B cell (primary cell): Measurements from ENCODE around the gene SLC16A7. TPM values are rescaled to one million over a fixed set of nuclear protein-coding genes. Genes with fewer than 3 reads are reported as not detected.

ENCODE experiments used
- ATAC-seq: fragments of 200-7000 bp; cut with Tn5 transposase; one replicate; pipeline ENCODE4 v1.10.0; 2021; ENCODE audit warnings: low read depth, mild to moderate bottlenecking, moderate number of reproducible peaks, moderate library complexity
- CTCF ChIA-PET: fragments of 350-600 bp; sonication (Branson Sonifier 250); formaldehyde crosslinking; loops from one replicate; lab custom pipeline; 2021; ENCODE audit warnings: antibody characterized with exemption, inconsistent platforms; lab: Charles Lee
- POLR2A ChIA-PET: fragments of 350-600 bp; sonication (Branson Sonifier 250); formaldehyde crosslinking; loops from one replicate; lab custom pipeline; 2021; ENCODE audit warnings: antibody characterized with exemption; lab: Charles Lee
- DNase-seq: peaks from one replicate; pipeline ENCODE4 v3.0.0; 2013
- H2AFZ ChIP-seq: 2 replicates; pipeline ENCODE4 v1.6.1; 2012; ENCODE audit warnings: mild to moderate bottlenecking, low read depth, low read length; ENCODE audit not compliant: insufficient read depth, poor library complexity, severe bottlenecking
- H3K27ac ChIP-seq, 2 donors: 1 replicate in 1 of 2; 2 replicates in 1 of 2; pipeline ENCODE4 v1.5.1; 2012 to 2013; ENCODE audit warnings: low read length in 2 of 2, mild to moderate bottlenecking in 2 of 2, moderate library complexity in 1 of 2
- H3K27me3 ChIP-seq, 4 experiments: fragments of 200-600 bp in 1 of 4; sonication (generic) in 1 of 4; replicated peaks in 1 of 4; 1 replicate in 2 of 4; 2 replicates in 2 of 4; pipeline versions ENCODE4 v1.6.1 to v1.7.0; 2013 to 2016; ENCODE audit warnings: low read length in 3 of 4, mild to moderate bottlenecking in 2 of 4, mixed read lengths in 1 of 4, moderate library complexity in 1 of 4; ENCODE audit not compliant: insufficient read depth in 4 of 4, control insufficient read depth in 3 of 4; ENCODE audit errors: control extremely low read depth in 1 of 4
- H3K36me3 ChIP-seq, 2 experiments: replicated peaks in 1 of 2; 1 replicate in 1 of 2; 2 replicates in 1 of 2; pipeline versions ENCODE4 v1.6.1 to v1.7.1; 2013; ENCODE audit warnings: low read length in 1 of 2; ENCODE audit not compliant: insufficient read depth in 2 of 2, control insufficient read depth in 1 of 2; ENCODE audit errors: control extremely low read depth in 1 of 2, extremely low read depth in 1 of 2
- H3K4me1 ChIP-seq, 2 donors: fragments of 200-600 bp in 1 of 2; sonication (generic) in 1 of 2; 1 replicate in 1 of 2; 2 replicates in 1 of 2; pipeline versions ENCODE4 v1.5.1 to v1.6.1; 2013 to 2017; ENCODE audit warnings: low read length in 2 of 2; ENCODE audit not compliant: control insufficient read depth in 2 of 2, insufficient read depth in 2 of 2
- H3K4me2 ChIP-seq: replicated peaks from 2 replicates; pipeline ENCODE3; 2012; ENCODE audit warnings: mild to moderate bottlenecking, low read depth, low read length; ENCODE audit not compliant: poor library complexity, severe bottlenecking
- H3K4me3 ChIP-seq, 5 experiments: fragments of 200-600 bp in 1 of 5; sonication (generic) in 1 of 5; 1 replicate in 3 of 5; 2 replicates in 2 of 5; pipeline versions ENCODE4 v1.5.1 to v1.7.0; 2011 to 2016; ENCODE audit warnings: low read length in 4 of 5, mild to moderate bottlenecking in 4 of 5, low read depth in 2 of 5, control low read depth in 1 of 5, moderate library complexity in 1 of 5; ENCODE audit not compliant: insufficient read depth in 1 of 5; ENCODE audit errors: control extremely low read depth in 1 of 5, extremely low read depth in 1 of 5
- H3K79me2 ChIP-seq: fragments of 200-600 bp; sonication (generic); one replicate; pipeline ENCODE4 v1.6.0; 2016; ENCODE audit warnings: low read length; ENCODE audit not compliant: control insufficient read depth, insufficient read depth
- H3K9ac ChIP-seq: fragments of 200-600 bp; sonication (generic); 2 replicates; pipeline ENCODE4 v1.6.1; 2017; ENCODE audit warnings: mild to moderate bottlenecking, low read length, moderate library complexity
- H3K9me3 ChIP-seq, 3 donors: one replicate each; pipeline versions ENCODE4 v1.6.1 to v1.7.1; 2013; ENCODE audit warnings: low read length in 2 of 3; ENCODE audit not compliant: control insufficient read depth in 2 of 3, insufficient read depth in 1 of 3; ENCODE audit errors: control extremely low read depth in 1 of 3
- H4K20me1 ChIP-seq: 2 replicates; pipeline ENCODE4 v1.6.0; 2012; ENCODE audit warnings: mild to moderate bottlenecking, low read length; ENCODE audit not compliant: insufficient read depth, control insufficient read depth, poor library complexity, severe bottlenecking
- H3K27ac Mint-ChIP-seq: one replicate; pipeline ENCODE4 v1.8.0; 2021; ENCODE audit warnings: mixed read lengths
- H3K27me3 Mint-ChIP-seq: one replicate; pipeline ENCODE4 v1.8.0; 2021; ENCODE audit warnings: mixed read lengths
- H3K4me1 Mint-ChIP-seq: one replicate; pipeline ENCODE4 v1.8.0; 2021; ENCODE audit warnings: mixed read lengths
- H3K4me3 Mint-ChIP-seq: one replicate; pipeline ENCODE4 v1.8.0; 2021; ENCODE audit warnings: mixed read lengths
- H3K9me3 Mint-ChIP-seq: one replicate; pipeline ENCODE4 v1.8.0; 2022; ENCODE audit warnings: mixed read lengths; ENCODE audit not compliant: insufficient read depth
- CTCF ChIP-seq: fragments of 200-600 bp; IDR thresholded peaks from one replicate; pipeline ENCODE4 v1.8.0; 2022; ENCODE audit warnings: antibody characterized with exemption, mild to moderate bottlenecking
- EZH2 ChIP-seq: IDR thresholded peaks from 2 replicates; pipeline ENCODE4 v1.6.1; 2012; ENCODE audit warnings: borderline replicate concordance, low read depth, mild to moderate bottlenecking, moderate library complexity, low read length; ENCODE audit not compliant: insufficient read depth, poor library complexity, severe bottlenecking
- WGBS: methylation state at CpG from one replicate; pipeline ENCODE4 v1.1.5; 2013; ENCODE audit warnings: missing lambda C conversion rate; ENCODE audit not compliant: insufficient coverage; 5-methylcytosine and 5-hydroxymethylcytosine counted together
- intact Hi-C: fragments of 100-400 bp; cut with micrococcal nuclease; formaldehyde crosslinking; loops from one replicate; pipeline ENCODE4 v1.10.0; 2022
- polyA plus RNA-seq: library from polyadenylated mRNA; depleted of rRNA; stranded (reverse); fragments of >200 nt; gene quantifications from 2 replicates; pipeline ENCODE4 v1.2.3, GENCODE V29; 2012
- total RNA-seq, 2 donors: library from RNA; stranded (reverse); fragments of 120-200 nt in 1 of 2; gene quantifications; 1 replicate in 1 of 2; 2 replicates in 1 of 2; pipeline versions ENCODE4 v1.2.3 to v1.2.4, GENCODE V29; 2013 to 2022

Gene SLC16A7
- total and polyA plus RNA-seq, 2 donors (not counting 1 experiment from before 2014, with no cell fraction given): 11.6 to 32.7 TPM

DNA sequence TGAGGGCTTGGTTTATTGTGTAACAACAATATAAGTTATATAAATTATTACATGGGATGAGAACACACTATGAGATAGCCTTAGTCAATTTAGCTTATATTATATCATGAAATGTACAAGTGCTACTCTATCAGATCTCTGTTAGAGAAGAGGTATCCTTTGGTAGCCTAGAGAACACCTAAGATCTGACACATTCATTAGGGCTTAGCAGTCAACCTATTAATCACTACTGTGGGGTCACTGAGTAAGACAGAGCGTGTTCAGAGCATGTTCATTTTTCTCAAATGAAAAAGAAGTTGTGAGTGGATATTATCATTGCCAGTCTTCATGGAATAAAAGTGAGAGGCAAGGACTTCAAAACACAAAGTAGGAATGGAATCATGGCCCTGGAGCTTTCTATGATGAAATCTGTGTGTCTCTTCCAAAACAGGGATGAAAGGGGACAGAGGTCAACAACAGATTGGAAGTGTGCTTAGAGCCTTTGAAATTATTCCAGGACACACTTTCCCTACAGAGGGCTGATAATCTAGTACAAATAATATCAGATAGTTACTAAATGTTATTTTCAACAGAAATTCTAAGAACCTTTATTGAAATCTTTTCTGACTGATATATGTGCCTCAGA, 114.3 kb downstream of the SLC16A7 start:
- no peak overlapping the region for H3K4me3 ChIP-seq
- peaks cover 0 to 7% of the 10 kb centered on the region in 2 experiments for H3K36me3 ChIP-seq
- H4K20me1 ChIP-seq: no peaks in the 10 kb centered on the region
- peaks cover 4% of the 10 kb centered on the region for H3K4me1 Mint-ChIP-seq
- intact Hi-C loops: no loop called here
- ATAC-seq: no peak
- H3K9ac ChIP-seq: no peak overlapping the region
- WGBS: no CpG with 5 or more reads among the region's 1 CpG
- no peaks in the 10 kb centered on the region for H3K4me1 ChIP-seq
- ChIA-PET POLR2A (no interaction called here), CTCF (no interaction called here)
- no peaks in the 10 kb centered on the region for H3K27me3 ChIP-seq
- no peaks in the 10 kb centered on the region for H3K9me3 Mint-ChIP-seq
- H3K4me2 ChIP-seq: no peak overlapping the region
- no peak for DNase-seq
- H3K9me3 ChIP-seq: no peaks in the 10 kb centered on the region
- H3K79me2 ChIP-seq: no peaks in the 10 kb centered on the region
- no peaks in the 10 kb centered on the region for H3K27me3 Mint-ChIP-seq
- no peak overlapping the region for H3K4me3 Mint-ChIP-seq
- H3K27ac ChIP-seq: no peak overlapping the region
- TF ChIP-seq EZH2: no peak
- TF ChIP-seq CTCF: no peak
- no peak overlapping the region for H2AFZ ChIP-seq
- H3K27ac Mint-ChIP-seq: no peak overlapping the region

DNA sequence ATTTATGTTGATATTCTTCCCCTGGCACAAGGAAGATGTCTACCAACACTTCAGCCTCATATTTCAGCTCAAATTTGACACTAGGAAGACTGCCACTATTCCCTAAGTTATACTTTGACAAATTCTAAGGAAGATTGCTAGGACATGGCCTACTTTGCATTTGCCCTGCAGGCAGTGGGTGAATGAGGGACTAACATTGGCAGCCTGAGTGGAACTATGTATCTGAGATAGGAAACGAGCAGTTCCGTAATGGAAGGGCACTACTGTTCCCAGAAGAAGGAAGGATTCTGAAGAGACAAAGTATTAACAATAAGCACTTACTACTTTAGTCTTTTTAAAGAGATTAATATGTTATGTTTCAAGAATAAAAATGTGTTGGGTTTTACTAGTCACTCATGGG, 115.1 kb downstream of the SLC16A7 start:
- no peak for TF ChIP-seq CTCF
- no peak for TF ChIP-seq EZH2
- H3K4me1 ChIP-seq: no peaks in the 10 kb centered on the region
- H3K36me3 ChIP-seq: peaks cover 0 to 7% of the 10 kb centered on the region in 2 experiments
- Mint-ChIP-seq H3K9me3 (no peaks in the 10 kb centered on the region), H3K4me1 (peaks cover 4% of the 10 kb centered on the region), H3K4me3 (no peak overlapping the region), H3K27ac (no peak overlapping the region), H3K27me3 (no peaks in the 10 kb centered on the region)
- no peak overlapping the region for H3K27ac ChIP-seq
- no peak overlapping the region for H3K4me2 ChIP-seq
- H3K4me3 ChIP-seq: no peak overlapping the region
- H3K9ac ChIP-seq: no peak overlapping the region
- ChIA-PET POLR2A (no interaction called here), CTCF (no interaction called here)
- no peaks in the 10 kb centered on the region for H3K27me3 ChIP-seq
- no peak for ATAC-seq
- DNase-seq: no peak
- intact Hi-C loops: no loop called here
- WGBS: no CpG with 5 or more reads among the region's 2 CpGs
- no peak overlapping the region for H2AFZ ChIP-seq
- H3K9me3 ChIP-seq: no peaks in the 10 kb centered on the region
- no peaks in the 10 kb centered on the region for H3K79me2 ChIP-seq
- peaks cover 2% of the 10 kb centered on the region for H4K20me1 ChIP-seq
